ENCODE results near the gene ATRAID.
A peak's percentile ranks its signal among the peaks of the same experiment; 100 is the strongest.

ATRAID gene

DNA sequence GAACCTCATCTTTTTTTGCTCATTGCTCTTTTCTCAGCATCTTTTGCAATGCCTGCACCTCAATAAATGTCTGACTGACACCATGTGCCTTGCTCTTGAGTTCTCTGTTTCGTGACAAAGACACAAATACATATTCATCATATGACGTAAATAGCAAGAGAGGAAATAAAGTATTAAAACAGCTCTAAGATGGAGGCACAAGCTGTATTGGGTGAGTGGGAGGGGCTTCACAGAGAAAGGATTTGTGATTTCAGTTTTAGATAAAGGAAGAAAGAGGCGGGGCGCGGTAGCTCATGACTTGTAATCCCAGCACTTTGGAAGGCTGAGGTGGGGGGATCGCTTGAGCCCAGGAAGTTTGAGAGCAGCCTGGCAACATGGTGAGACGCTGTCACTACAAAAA, 8.2 kb downstream of the ATRAID start:
- no peak for DNase-seq (ENCODE audit: low read depth)

DNA sequence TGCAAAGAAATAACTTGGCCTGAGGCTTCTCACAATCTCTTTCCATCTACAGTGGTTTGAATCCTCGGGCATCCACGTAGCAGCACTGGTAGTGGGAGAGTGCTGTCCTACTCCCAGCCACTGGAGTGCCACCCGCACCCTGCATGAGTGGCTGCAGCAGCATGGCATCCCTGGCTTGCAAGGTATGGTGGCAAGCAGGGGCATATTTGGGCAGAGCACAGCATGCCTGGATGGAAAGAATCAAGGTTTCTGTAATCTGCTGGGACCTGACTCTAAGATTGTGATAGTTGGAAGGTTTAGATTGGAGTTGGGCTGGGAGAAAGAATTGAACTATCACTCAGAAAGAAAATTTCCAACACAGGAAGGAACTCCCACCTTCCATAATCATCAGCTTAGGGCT, 9.3 kb downstream of the ATRAID start:
- no peak for DNase-seq (ENCODE audit: low read depth)

DNA sequence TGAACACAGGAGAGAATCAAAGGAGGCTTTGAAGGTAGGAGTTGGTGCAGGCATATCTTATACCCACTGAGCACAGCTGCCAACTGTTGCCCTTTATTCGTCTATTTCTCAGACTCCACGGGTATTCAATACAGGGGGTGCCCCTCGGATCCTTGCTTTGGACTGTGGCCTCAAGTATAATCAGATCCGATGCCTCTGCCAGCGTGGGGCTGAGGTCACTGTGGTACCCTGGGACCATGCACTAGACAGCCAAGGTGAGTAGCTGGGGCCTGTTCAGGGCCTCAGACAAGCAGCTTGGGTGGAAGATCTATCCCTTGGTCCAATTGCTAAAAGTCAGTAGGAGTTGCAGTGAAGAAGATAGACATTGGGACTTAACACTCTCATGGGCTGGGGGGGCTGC, 10.6 kb downstream of the ATRAID start:
- DNase-seq (ENCODE audit: low read depth): no peak

DNA sequence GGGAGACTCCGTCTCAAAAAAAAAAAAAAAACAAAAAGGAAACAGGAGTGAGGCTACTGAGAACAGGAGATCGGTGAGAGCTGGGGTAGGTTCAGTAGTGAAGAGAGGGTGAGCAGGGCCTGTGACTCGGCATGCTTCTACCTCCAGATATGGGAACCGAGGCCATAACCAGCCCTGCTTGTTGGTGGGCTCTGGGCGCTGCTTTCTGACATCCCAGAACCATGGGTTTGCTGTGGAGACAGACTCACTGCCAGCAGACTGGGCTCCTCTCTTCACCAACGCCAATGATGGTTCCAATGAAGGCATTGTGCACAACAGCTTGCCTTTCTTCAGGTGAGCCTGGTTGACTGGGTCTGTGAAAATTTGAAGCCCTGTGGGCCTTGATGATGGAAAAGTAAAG, 11.6 kb downstream of the ATRAID start:
- DNase-seq (ENCODE audit: low read depth): no peak

DNA sequence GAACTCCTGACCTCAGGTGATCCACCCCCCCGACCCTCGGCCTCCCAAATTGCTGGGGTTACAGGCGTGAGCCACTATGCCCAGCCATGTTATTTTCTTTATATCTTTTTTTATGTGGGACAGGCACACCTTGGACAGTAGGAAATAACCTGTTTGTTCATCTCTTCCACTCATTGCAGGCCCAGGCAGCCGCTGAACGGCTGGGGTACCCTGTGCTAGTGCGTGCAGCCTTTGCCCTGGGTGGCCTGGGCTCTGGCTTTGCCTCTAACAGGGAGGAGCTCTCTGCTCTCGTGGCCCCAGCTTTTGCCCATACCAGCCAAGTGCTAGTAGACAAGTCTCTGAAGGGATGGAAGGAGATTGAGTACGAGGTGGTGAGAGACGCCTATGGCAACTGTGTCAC, 13.7 kb downstream of the ATRAID start:
- DNase-seq (ENCODE audit: low read depth): no peak

DNA sequence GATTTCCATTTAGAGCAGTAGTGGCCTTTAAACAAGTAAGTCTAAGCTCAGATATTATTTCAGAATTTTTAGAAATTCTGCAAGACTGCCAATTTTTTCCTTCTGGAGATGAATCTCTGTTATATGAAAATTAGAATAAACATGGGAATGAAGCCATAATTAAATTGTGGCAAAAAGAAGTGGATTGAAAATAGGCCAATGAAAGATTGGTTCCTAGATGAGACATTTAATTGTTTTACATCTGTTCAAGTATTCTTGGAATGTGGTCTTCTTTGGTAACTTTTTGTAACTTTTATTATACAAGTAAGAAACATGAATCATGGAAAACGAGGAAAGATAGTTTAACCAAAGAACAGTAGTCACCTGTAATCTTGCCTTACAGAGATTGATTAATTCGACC, 15.7 kb downstream of the ATRAID start:
- DNase-seq (ENCODE audit: low read depth): no peak

DNA sequence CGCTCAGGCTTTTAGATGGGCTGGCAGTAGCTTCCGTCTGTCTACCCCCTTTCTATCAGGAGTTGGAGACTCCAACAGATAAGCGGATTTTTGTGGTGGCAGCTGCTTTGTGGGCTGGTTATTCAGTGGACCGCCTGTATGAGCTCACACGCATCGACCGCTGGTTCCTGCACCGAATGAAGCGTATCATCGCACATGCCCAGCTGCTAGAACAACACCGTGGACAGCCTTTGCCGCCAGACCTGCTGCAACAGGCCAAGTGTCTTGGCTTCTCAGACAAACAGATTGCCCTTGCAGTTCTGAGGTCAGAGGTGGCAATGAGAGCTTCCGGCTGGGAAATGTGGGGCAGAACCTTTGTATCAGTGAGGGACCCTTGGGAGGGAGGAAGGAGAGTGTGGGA, 20.1 kb downstream of the ATRAID start:
- no peak for DNase-seq (ENCODE audit: low read depth)

DNA sequence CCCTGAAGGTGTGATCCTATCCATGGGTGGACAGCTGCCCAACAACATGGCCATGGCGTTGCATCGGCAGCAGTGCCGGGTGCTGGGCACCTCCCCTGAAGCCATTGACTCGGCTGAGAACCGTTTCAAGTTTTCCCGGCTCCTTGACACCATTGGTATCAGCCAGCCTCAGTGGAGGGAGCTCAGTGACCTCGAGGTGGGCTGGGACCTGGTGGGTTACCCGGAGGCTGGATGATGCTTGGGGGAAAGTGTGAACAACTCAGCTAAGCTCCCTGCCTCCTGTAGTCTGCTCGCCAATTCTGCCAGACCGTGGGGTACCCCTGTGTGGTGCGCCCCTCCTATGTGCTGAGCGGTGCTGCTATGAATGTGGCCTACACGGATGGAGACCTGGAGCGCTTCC, 21.5 kb downstream of the ATRAID start:
- DNase-seq (ENCODE audit: low read depth): no peak

DNA sequence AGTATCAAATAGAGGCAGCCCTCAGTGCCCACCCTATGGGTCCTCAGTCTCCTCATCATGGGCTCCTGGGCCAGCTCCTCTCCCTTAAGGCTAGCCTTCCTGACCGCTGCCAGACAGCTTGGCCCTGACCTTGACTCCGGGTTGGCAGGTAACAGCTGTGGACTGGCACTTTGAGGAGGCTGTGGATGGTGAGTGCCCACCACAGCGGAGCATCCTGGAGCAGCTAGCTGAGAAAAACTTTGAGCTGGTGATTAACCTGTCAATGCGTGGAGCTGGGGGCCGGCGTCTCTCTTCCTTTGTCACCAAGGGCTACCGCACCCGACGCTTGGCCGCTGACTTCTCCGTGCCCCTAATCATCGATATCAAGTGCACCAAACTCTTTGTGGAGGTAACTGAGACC, 24.3 kb downstream of the ATRAID start:
- no peak for DNase-seq (ENCODE audit: low read depth)

DNA sequence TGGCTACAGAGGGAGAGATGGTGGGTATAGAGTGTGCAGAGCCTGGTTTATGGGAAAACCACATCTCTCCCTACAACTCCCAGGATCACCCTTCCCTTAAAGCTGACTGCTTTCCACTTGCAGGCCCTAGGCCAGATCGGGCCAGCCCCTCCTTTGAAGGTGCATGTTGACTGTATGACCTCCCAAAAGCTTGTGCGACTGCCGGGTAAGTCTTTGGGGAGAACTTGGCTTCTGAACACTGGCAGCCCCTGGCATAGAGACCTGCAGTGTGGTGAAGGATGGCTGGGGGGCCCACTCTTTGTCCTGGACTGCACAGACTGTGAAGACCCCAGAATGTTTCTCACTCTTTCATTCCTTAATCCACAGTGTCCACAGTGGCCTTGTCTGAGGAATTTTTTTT, 24.8 kb downstream of the ATRAID start:
- no peak for DNase-seq (ENCODE audit: low read depth)

DNA sequence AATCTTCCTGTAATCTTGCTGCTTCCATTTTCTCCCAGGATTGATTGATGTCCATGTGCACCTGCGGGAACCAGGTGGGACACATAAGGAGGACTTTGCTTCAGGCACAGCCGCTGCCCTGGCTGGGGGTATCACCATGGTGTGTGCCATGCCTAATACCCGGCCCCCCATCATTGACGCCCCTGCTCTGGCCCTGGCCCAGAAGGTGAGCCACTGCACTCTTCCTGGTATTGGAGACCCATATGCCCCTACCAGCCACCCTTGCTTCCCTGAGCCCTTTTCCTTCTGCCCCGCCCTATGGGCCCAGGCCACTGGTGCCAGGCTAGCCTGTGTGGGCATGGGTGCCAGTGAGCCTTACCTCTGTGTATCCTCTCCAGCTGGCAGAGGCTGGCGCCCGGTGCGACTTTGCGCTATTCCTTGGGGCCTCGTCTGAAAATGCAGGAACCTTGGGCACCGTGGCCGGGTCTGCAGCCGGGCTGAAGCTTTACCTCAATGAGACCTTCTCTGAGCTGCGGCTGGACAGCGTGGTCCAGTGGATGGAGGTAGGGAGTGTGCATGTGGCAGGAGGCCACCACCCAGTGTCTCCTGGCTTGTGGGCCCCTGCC, 25.6 kb downstream of the ATRAID start:
- DNase-seq (ENCODE audit: low read depth): no peak

DNA sequence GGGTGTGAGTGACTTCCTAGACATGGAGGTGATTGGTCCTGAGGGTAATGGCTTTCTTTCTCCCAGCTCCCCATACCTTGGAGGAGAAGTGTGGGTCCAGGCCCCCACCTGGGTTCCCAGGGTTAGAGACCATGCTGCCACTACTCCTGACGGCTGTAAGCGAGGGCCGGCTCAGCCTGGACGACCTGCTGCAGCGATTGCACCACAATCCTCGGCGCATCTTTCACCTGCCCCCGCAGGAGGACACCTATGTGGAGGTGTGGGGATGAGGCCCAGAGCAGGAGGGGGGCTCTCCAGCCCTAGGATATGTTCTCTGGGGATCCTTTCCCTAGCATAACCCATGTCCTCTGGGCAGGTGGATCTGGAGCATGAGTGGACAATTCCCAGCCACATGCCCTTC, 27.1 kb downstream of the ATRAID start:
- no peak for DNase-seq (ENCODE audit: low read depth)

DNA sequence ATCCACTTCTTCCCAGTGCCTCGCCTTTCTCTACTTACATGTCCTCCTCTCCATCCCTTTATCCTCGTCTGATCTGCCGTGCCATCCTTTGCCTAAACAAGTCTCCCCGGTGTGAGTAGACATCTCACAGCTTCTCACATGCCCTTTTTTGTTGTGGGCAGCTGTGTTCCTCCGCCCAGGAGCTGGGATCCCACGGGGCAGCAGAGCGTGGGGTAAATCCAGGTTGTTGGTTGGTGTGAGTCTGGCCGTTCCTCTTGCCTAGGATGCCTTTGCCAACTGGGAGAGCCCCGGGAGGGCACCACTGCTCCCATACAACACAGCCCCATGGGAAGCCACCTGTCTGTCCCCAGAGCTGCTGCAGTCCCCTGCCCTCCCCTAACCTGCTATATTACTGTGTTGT, 28.6 kb downstream of the ATRAID start:
- DNase-seq (ENCODE audit: low read depth): no peak

DNA sequence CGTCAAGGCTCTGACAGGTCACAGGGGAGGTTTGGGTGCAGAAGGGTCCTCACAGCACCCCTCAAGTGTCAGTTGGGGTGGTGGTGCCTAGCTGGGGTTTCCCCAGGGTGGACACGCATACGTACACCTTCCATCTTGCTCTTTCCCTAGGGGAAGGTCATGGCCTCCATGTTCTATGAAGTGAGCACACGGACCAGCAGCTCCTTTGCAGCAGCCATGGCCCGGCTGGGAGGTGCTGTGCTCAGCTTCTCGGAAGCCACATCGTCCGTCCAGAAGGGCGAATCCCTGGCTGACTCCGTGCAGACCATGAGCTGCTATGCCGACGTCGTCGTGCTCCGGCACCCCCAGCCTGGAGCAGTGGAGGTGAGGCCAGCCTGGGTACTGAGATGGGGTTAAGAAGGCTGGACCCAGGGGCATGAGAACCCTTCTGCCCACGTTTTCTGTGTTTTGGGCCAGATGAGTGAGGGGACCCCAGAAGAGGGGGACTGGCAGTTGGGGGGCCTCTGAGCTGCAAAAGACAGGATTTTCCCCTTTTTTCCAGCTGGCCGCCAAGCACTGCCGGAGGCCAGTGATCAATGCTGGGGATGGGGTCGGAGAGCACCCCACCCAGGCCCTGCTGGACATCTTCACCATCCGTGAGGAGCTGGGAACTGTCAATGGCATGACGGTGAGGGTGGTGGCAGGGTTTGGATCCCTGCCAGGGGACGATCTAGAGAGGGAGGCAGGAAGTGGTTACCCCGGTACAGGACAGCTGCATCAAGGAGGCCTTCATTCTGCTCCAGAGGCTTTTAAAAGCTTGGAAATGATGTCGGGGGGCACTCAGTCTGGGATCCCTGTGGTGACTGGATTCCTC, 30.1 kb downstream of the ATRAID start:
- no peak for DNase-seq (ENCODE audit: low read depth)

DNA sequence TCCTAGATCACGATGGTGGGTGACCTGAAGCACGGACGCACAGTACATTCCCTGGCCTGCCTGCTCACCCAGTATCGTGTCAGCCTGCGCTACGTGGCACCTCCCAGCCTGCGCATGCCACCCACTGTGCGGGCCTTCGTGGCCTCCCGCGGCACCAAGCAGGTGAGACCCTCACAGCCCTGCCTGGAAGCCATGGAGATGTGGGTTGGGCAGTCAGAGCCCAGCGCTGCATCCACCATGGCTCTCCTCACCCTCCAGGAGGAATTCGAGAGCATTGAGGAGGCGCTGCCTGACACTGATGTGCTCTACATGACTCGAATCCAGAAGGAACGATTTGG, 30.7 kb downstream of the ATRAID start:
- no peak for DNase-seq (ENCODE audit: low read depth)

DNA sequence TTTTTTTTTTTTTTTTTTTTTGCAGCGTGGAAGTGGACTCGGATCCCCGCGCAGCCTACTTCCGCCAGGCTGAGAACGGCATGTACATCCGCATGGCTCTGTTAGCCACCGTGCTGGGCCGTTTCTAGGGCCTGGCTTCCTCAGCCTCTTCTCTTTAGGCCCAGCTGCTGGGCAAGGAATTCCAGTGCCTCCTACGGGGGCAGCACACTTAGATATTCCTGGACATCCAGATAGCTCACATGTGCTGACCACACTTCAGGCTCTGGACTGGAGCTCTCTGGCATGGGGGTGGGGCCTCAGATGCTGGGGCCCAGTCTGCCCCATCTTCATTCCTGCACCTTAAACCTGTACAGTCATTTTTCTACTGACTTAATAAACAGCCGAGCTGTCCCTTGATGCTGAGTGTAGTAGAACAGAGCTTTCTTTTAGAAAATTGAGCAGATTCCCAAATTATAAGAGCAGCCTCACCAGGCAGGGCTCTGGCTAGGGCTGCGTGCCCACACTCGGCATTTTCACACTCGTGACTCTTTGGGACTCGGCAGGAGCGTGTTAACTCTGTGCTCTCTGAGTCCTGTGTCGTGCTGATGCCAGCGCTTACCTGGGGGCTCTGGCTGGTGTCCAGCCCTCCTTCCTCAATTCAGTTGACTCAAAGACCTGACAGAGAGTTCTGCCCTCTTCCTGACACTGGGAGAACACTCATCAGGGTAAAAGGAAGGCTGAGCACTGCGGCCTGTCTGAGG, 31.7 kb downstream of the ATRAID start:
- no peak for DNase-seq (ENCODE audit: low read depth)

DNA sequence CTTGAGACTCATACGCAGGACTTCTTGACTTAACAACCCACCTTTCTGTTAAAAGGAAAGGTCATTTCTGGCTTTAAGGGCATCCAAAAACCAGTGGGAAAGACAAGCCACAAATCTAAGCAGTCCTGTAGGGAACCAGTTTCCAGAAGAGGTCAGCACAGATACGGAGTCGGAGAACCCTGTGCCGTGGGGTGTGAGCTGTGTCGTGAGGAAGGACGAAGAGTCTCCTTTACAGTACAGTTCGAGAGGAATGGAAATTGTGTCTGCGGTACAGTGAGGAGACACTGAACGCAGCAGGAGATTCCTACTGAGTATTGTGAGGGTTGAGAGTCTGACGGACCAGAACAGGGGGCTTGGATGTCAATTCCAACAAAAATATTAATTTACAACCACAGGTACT, 33.3 kb downstream of the ATRAID start:
- DNase-seq (ENCODE audit: low read depth): no peak

DNA sequence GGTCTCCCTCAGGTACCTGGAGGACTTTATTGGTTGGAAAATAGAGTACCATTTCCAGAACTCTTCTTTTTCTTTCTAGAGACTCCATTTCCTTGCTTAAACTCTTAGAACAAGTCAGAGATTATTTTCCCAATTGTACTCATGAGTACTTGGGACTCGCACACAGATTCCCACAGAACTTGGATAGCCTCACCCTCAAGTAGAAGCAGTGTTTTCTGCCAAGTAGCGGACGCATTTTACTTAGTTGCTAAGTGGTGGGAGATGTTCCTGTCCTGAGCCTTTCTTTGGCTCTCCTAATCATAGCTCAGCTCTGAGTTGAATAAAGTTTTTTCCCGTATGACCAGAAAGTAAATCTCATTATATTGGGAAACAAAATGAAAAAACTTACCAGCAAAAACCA, 33.8 kb downstream of the ATRAID start:
- no peak for DNase-seq (ENCODE audit: low read depth)

DNA sequence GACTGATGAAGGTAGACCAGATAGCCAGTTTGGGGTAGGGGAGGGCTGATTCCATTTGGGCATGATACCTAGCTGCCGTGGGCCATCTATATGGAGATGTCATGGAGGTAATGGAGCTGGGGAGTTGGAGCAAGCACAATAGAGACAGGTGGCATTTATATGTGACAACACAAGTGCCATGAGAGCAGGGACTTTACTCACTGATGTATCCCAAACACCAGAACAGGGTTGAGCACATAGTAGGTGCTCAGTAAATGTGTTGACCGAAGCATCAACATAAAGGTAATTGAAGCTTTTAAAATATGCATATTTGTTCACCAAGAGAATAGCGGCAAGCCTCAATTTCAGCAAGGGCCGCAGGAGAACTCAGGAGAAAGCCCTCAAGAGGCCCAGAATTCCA, 36.1 kb downstream of the ATRAID start:
- DNase-seq (ENCODE audit: low read depth): no peak

DNA sequence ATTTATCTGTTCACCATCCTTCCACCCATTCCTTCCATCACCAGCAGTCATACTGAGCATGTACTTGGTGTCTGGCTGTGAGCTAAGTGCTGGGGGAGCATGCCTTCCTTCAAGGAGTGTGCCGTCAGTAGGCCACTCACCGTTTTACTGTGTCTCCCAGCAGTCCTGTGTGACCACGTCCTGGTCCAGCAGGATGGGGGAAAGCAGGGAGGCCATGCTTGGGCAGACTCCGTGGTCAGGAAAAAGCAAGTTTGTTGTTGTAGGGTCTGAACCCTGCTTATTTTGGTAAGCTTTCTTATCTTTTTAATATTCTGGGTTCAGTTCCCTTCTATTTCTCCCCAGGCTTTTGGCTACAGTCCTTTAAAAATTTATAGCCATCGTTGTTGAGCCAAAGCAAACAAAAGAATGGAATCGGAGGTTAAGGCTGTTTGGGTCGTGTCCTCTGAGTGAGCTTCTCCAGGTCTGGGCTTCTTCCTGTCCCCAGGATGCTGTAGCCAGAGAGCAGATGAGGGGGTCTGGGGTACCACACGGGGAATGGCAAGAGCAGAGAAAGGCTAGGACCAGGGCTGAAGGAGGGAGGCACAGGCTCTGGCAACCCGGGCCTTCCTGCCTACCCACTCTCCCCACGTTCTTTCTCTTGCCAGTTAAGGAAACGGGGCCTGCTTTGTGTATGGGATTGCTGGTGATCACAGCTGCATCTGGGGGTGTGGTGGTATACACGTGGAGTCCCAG, 37.5 kb downstream of the ATRAID start:
- DNase-seq (ENCODE audit: low read depth): no peak

DNA sequence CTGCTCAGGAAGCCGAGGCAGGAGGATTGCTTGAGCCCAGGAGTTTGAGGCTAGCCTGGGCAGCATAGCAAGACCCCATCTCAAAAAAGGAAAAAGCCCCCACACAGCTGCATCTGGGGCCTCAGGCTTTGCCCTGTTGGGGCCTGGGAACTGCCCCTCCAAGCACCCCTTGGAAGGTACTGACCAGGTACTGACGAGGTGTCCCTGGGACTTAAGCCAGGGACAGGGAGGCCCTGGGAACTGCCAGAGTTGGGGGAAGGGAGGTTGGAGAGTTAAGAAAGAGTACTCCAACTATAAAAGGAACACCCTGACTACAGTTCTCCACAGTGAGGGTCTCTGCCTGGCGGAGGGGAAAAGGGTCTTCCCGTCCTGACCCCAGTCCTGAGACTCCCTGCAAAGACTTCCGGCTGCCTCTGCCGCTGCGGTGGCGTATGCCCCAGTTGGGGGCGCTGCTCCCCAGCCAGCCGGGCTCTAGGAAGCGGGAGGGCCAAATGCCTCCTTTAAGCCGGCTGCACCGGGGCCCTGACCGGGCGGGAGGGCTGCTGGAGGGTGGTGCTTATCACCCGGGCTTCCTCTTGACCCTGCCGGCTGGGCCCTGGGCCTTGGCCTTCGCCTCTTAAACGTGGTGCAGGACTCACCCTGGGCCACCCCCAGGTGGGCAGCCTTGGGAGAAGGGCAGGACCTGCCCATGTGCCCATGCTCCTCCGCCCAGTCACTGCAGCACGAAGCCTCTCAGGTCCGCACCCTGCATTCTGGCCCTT, 38.2 kb downstream of the ATRAID start:
- DNase-seq (ENCODE audit: low read depth): peak; percentile 24

Data from activated T-cell treated with anti-CD3 and anti-CD28 coated beads for 24 hours (primary cell).